GM19467 (cell line): Measurements from ENCODE around the gene SV2B.
"Not testable (repeated sequence)": the region's sequence is repeated elsewhere in the genome, so short reads cannot be mapped to it uniquely, and the experiment has no call there.

ENCODE experiments used
- ATAC-seq: cut with Tn5 transposase; IDR thresholded peaks from one replicate; pipeline ENCODE4 v1.9.1; 2021; ENCODE audit warnings: mild to moderate bottlenecking, moderate library complexity; ENCODE audit not compliant: unreplicated experiment

The SV2B gene

GRCh38 chr15:91099995-91100813 is at the start of gene SV2B:
TSS of gene SV2B (plus strand) at chr15:91100257. CDS start at chr15:91226264, 126,007 bp downstream.
- ATAC-seq = peak; percentile 47

GRCh38 chr15:91051248-91051647 is 48.8 kb upstream of the SV2B start:
- no peak for ATAC-seq

GRCh38 chr15:91054816-91055215 is 45.2 kb upstream of the SV2B start:
- ATAC-seq = no peak

- ATAC-seq = no peak
Measured at GRCh38 chr15:91055548-91056331, 44.3 kb upstream of the SV2B start.

- ATAC-seq = no peak
Measured at GRCh38 chr15:91061230-91061629, 38.8 kb upstream of the SV2B start.

GRCh38 chr15:91061997-91062396 is 38.1 kb upstream of the SV2B start:
- no peak for ATAC-seq

GRCh38 chr15:91065505-91065904 is 34.6 kb upstream of the SV2B start:
- no peak for ATAC-seq

- ATAC-seq = no peak
Measured at GRCh38 chr15:91067036-91067435, 33.0 kb upstream of the SV2B start.

GRCh38 chr15:91068436-91068835 is 31.6 kb upstream of the SV2B start:
- ATAC-seq = no peak

GRCh38 chr15:91068966-91069365 is 31.1 kb upstream of the SV2B start:
- no peak for ATAC-seq

GRCh38 chr15:91070872-91071271 is 29.2 kb upstream of the SV2B start:
- no peak for ATAC-seq

- ATAC-seq = no peak
Measured at GRCh38 chr15:91072161-91072560, 27.9 kb upstream of the SV2B start.

GRCh38 chr15:91073077-91073476 is 27.0 kb upstream of the SV2B start:
- ATAC-seq = no peak

GRCh38 chr15:91073768-91074167 is 26.3 kb upstream of the SV2B start:
- no peak for ATAC-seq

- no peak for ATAC-seq
Measured at GRCh38 chr15:91075739-91076138, 24.3 kb upstream of the SV2B start.

- ATAC-seq = no peak
Measured at GRCh38 chr15:91077029-91077428, 23.0 kb upstream of the SV2B start.

GRCh38 chr15:91093866-91094265 is 6.2 kb upstream of the SV2B start:
- not testable (repeated sequence) for ATAC-seq

GRCh38 chr15:91098451-91098850 is 1.6 kb upstream of the SV2B start:
- no peak for ATAC-seq

- peak; percentile 17 for ATAC-seq
Measured at GRCh38 chr15:91099616-91099994, 452 bp upstream of the SV2B start.

GRCh38 chr15:91100814-91101607 is 954 bp downstream of the SV2B start:
- no peak for ATAC-seq

GRCh38 chr15:91101608-91101920 is 1.5 kb downstream of the SV2B start:
- ATAC-seq = no peak
